Skin epidermis (tissue), 12 donors: ENCODE measurements around the gene CC2D1B.

Source experiments
- H3K27ac ChIP-seq, 21 experiments: fragments of 200-600 bp; sonication (generic) in 11 of 21; one replicate each; pipeline ENCODE4 v1.5.0; 2020; ENCODE audit warnings: mild to moderate bottlenecking in 3 of 21, inconsistent platforms in 2 of 21, moderate library complexity in 2 of 21
- H3K4me3 ChIP-seq, 7 experiments: fragments of 200-600 bp; sonication (generic) in 2 of 7; one replicate each; pipeline ENCODE4 v1.5.0; 2020; ENCODE audit warnings: inconsistent platforms in 2 of 7, mild to moderate bottlenecking in 2 of 7, moderate library complexity in 1 of 7

CC2D1B gene

DNA sequence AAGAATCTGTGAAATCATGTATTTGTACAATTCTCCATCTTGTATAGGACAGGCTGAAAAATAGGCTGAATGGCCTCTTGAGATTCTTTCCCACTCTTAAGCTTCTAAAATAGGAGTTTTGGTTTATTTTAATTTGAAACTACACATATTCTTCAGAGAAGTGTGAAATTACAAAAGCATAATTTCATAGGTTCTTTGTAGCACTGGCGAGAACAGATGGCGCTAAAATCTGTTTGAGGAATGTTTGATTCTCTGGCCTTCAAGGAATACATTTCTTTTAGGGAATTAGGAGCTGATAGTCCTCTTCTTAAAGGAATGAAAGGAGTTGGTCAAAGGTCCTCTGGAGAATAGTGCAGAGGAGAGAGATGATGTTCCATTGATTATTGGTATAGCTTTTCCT lies 44.9 kb downstream of the CC2D1B start:
- no peak overlapping the region for H3K27ac ChIP-seq

DNA sequence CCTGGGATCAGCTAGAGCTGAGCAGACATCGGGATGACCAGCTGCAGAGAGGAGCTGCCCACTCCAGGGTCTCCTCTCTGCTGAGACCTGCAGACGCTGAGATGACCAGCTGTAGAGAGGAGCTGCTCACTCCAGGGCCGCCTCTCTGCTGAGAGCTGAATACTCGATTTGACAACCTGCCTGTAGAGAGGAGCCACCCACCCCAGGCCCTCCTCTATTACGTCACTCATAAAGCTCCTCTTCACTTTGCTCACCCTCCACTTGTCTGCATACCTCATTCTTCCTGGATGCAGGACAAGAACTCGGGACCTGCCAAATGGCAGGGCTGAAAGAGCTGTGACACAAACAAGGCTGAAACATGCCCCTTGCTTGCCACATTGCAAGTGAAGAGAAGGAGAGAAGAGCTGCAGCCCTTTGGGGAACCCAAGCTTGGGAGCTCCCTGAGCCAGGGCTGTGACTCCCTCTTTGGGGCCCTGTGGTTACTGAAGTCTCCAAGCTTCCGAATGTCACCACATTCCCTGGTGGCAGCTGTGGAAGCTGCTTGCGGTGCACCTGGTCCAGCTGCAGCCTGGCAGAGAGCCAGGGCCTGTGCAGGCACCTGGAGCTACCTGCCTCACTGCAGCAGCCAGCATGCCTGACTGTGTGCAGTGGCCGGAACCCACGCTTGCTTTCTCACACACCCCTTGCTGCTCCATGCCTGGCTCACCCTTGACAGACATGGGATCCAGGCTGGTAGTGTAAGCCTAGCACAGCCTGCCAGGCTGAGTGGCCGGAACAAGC lies 59.6 kb downstream of the CC2D1B start:
- H3K27ac ChIP-seq = no peak overlapping the region

More for the DNA sequence above, 44.9 kb downstream of the CC2D1B start:
- H3K4me3 ChIP-seq = no peak overlapping the region

DNA sequence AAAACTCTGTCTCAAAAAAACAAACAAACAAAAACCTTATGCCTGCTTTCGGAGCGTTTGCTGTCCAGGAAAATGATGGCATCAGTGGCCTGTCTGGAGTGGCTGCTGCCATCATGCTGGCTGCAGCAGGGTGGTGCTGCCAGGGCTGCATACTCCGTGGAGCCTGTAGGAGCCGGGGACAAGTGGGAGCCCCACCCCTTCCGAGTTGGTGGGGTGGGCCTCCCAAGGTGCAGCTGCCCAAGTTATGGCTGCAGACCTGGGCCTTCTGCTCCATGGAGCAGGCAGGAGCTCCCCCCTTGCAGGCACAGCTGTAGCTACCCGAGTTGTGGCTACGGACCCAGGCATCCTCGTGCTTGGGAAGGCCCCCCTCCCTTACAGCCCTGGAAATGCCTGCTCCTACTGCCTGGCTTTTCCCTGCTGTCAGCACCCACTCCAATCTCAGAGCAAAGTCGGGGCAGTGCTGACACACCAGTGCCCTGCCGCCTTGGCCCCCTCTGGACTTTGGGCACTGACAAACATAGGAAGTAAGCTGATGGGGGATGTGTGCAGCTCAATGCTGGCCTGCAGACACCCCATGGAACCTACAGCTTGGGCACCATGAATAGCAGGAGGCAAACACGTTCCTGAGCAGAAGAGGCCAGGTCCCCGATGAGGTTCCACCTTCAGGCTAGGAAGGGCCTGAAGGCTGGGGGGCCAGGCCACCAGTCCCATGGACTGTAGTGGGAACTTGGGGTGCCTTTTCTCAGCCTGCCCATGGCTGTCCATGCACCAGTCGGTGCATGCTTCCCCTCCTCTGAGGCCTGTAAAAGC lies 60.4 kb downstream of the CC2D1B start:
- H3K27ac ChIP-seq = no peak overlapping the region
- H3K4me3 ChIP-seq = no peak overlapping the region

More for the DNA sequence above, 59.6 kb downstream of the CC2D1B start:
- no peak overlapping the region for H3K4me3 ChIP-seq
